HepG2 (cell line): ENCODE data around the gene GPR17. TPM values are rescaled to one million over a fixed set of nuclear protein-coding genes. Genes with fewer than 3 reads are reported as not detected.

Experiments used
- BHLHE40 ChIP-seq: IDR thresholded peaks from 2 replicates; pipeline ENCODE4 v1.6.1; 2011; ENCODE audit warnings: low read length, improper control_type of control experiment
- CEBPZ ChIP-seq: IDR thresholded peaks from 2 replicates; pipeline ENCODE4 v1.6.1; 2012; ENCODE audit warnings: low read length, improper control_type of control experiment
- CHCHD3 ChIP-seq: sonication (generic); formaldehyde crosslinking; IDR thresholded peaks from 2 replicates; pipeline ENCODE4 v1.8.0; 2022; ENCODE audit warnings: mild to moderate bottlenecking, missing genetic modification reagents, moderate library complexity
- CREB3 ChIP-seq: sonication (generic); formaldehyde crosslinking; IDR thresholded peaks from 2 replicates; pipeline ENCODE4 v1.5.0; 2020; ENCODE audit warnings: missing genetic modification reagents
- DMTF1 ChIP-seq: sonication (generic); formaldehyde crosslinking; IDR thresholded peaks from 2 replicates; pipeline ENCODE4 v1.4.0; 2020; ENCODE audit warnings: mild to moderate bottlenecking, missing genetic modification reagents
- GLMP ChIP-seq: sonication (generic); formaldehyde crosslinking; IDR thresholded peaks from 2 replicates; pipeline ENCODE4 v1.9.0; 2021; ENCODE audit warnings: missing genetic modification reagents, mild to moderate bottlenecking, borderline replicate concordance
- HMG20A ChIP-seq: IDR thresholded peaks from 2 replicates; pipeline ENCODE4 v1.6.1; 2016; ENCODE audit warnings: borderline replicate concordance
- HOXA3 ChIP-seq: sonication (generic); formaldehyde crosslinking; IDR thresholded peaks from 2 replicates; pipeline ENCODE4 v1.5.0; 2020; ENCODE audit warnings: missing genetic modification reagents
- MNT ChIP-seq: fragments of 450-650 bp; IDR thresholded peaks from 2 replicates; pipeline ENCODE4 v1.6.1; 2016
- NRL ChIP-seq: sonication (generic); formaldehyde crosslinking; IDR thresholded peaks from 2 replicates; pipeline ENCODE4 v1.5.0; 2020; ENCODE audit warnings: missing genetic modification reagents, mild to moderate bottlenecking, moderate library complexity, borderline replicate concordance
- SP2 ChIP-seq: sonication (generic); formaldehyde crosslinking; IDR thresholded peaks from 2 replicates; pipeline ENCODE4 v1.5.1; 2020; ENCODE audit warnings: mild to moderate bottlenecking, missing genetic modification reagents
- SRSF9 ChIP-seq: fragments of 200-400 bp; formaldehyde crosslinking; IDR thresholded peaks from 2 replicates; pipeline ENCODE4 v1.6.1; 2018; ENCODE audit warnings: borderline replicate concordance, mild to moderate bottlenecking, low read depth, low read length; ENCODE audit not compliant: insufficient read depth, poor library complexity, severe bottlenecking
- THAP8 ChIP-seq: sonication (generic); formaldehyde crosslinking; IDR thresholded peaks from 2 replicates; pipeline ENCODE4 v1.5.1; 2020; ENCODE audit warnings: missing genetic modification reagents, mild to moderate bottlenecking, borderline replicate concordance
- ZBTB7B ChIP-seq: sonication (generic); formaldehyde crosslinking; IDR thresholded peaks from 2 replicates; pipeline ENCODE4 v1.4.0; 2020; ENCODE audit warnings: missing genetic modification reagents
- ZNF17 ChIP-seq: sonication (generic); formaldehyde crosslinking; IDR thresholded peaks from 2 replicates; pipeline ENCODE4 v1.5.0; 2020; ENCODE audit warnings: mild to moderate bottlenecking, missing genetic modification reagents
- ZNF569 ChIP-seq: sonication (generic); formaldehyde crosslinking; IDR thresholded peaks from 2 replicates; pipeline ENCODE4 v1.5.0; 2020; ENCODE audit warnings: mild to moderate bottlenecking, missing genetic modification reagents, moderate library complexity, borderline replicate concordance
- ZSCAN20 ChIP-seq: sonication (generic); formaldehyde crosslinking; IDR thresholded peaks from 2 replicates; pipeline ENCODE4 v1.4.0; 2020; ENCODE audit warnings: missing genetic modification reagents, mild to moderate bottlenecking, borderline replicate concordance
- ZSCAN25 ChIP-seq: sonication (generic); formaldehyde crosslinking; IDR thresholded peaks from 2 replicates; pipeline ENCODE4 v1.8.0; 2022; ENCODE audit warnings: mild to moderate bottlenecking, missing genetic modification reagents
- polyA plus RNA-seq, 8 experiments: library from polyadenylated mRNA; depleted of rRNA in 3 of 8; stranded (reverse) in 7 of 8; unstranded in 1 of 8; fragments of >200 nt; fragmentation: Illumina TruSeq in 4 of 8; extraction: Trizol in 4 of 8; gene quantifications; 2 replicates each; pipeline versions ENCODE4 v1.2.1 to v1.2.3, GENCODE V29; 2011 to 2016; ENCODE audit warnings: low read depth in 4 of 8, missing spikeins in 1 of 8, mixed read lengths in 1 of 8; ENCODE audit not compliant: insufficient read depth in 1 of 8
- total RNA-seq, 5 experiments: library from RNA; depleted of rRNA; stranded (reverse); fragments of >200 nt; fragmentation: Illumina TruSeq; extraction: Trizol; gene quantifications; 2 replicates each; pipeline ENCODE4 v1.2.3, GENCODE V29; 2016; ENCODE audit warnings: low read depth in 1 of 5

GPR17 gene
- total and polyA plus RNA-seq, 2 of the 13 experiments (the other 11 are each of a cell fraction or from before 2014, with no cell fraction given), result not detected

- TF ChIP-seq CREB3 (CRISPR knock-in tag) (no peak), ZSCAN25 (CRISPR knock-in tag) (no peak), SP2 (CRISPR knock-in tag) (peak; percentile 86), CEBPZ (no peak), GLMP (no peak), ZNF569 (CRISPR knock-in tag) (no peak), MNT (no peak; the same call in 1 of the 2 replicates), ZNF17 (CRISPR knock-in tag) (no peak), BHLHE40 (no peak), SRSF9 (no peak), THAP8 (CRISPR knock-in tag) (no peak), HMG20A (CRISPR knock-in tag) (peak; percentile 20; the same call in 1 of the 2 replicates), ZSCAN20 (CRISPR knock-in tag) (0 out of 2 replicates have a peak, but pooled peaks have one; percentile 56), NRL (CRISPR knock-in tag) (peak; percentile 76; the same call in 1 of the 2 replicates), CHCHD3 (CRISPR knock-in tag) (0 out of 2 replicates have a peak, but pooled peaks have one; percentile 42), DMTF1 (CRISPR knock-in tag) (no peak; the same call in 1 of the 2 replicates), ZBTB7B (peak; percentile 76), HOXA3 (CRISPR knock-in tag) (peak; percentile 92; the same call in 1 of the 2 replicates)
Measured at GRCh38 chr2:127701193-127701650, 55.3 kb downstream of the GPR17 start, which contains the start of gene SFT2D3 (continued).
